KOPT-K1 (cell line): ENCODE data around the gene MAGOH.

Experiments
- H3K27ac ChIP-seq: fragments of 200-600 bp; sonication (generic); 2 replicates; pipeline ENCODE4 v1.5.1; 2016; ENCODE audit warnings: antibody characterized with exemption, mild to moderate bottlenecking, low read depth, low read length; ENCODE audit not compliant: poor library complexity, severe bottlenecking
- H3K36me3 ChIP-seq: fragments of 200-600 bp; sonication (generic); 2 replicates; pipeline ENCODE4 v1.5.1; 2017; ENCODE audit warnings: antibody characterized with exemption, mild to moderate bottlenecking, low read length, moderate library complexity; ENCODE audit not compliant: insufficient read depth
- H3K9me3 ChIP-seq: fragments of 200-600 bp; sonication (generic); 2 replicates; pipeline ENCODE4 v1.5.1; 2017; ENCODE audit warnings: antibody characterized with exemption, low read length, mild to moderate bottlenecking; ENCODE audit not compliant: insufficient read depth, poor library complexity, severe bottlenecking

Gene MAGOH

GRCh38 chr1:53275566-53275965 is 37.2 kb upstream of the MAGOH start:
- Histone ChIP-seq H3K36me3 (peaks cover 99% of the 10 kb centered on the region), H3K9me3 (no peaks in the 10 kb centered on the region)

GRCh38 chr1:53274541-53275185 is 36.3 kb upstream of the MAGOH start:
- Histone ChIP-seq H3K27ac (no peak overlapping the region), H3K36me3 (peaks cover 99% of the 10 kb centered on the region), H3K9me3 (no peaks in the 10 kb centered on the region)

More at GRCh38 chr1:53275566-53275965, 37.2 kb upstream of the MAGOH start:
- H3K27ac ChIP-seq: no peak overlapping the region

- H3K27ac ChIP-seq: no peak overlapping the region
- H3K9me3 ChIP-seq: no peaks in the 10 kb centered on the region
- H3K36me3 ChIP-seq: peaks cover 97% of the 10 kb centered on the region
These were observed 35.7 kb upstream of the MAGOH start for GRCh38 chr1:53274026-53274425.

GRCh38 chr1:53273526-53273925 is 35.2 kb upstream of the MAGOH start:
- no peaks in the 10 kb centered on the region for H3K9me3 ChIP-seq
- peaks cover 97% of the 10 kb centered on the region for H3K36me3 ChIP-seq
- H3K27ac ChIP-seq: no peak overlapping the region

GRCh38 chr1:53272349-53272748 is 34.0 kb upstream of the MAGOH start:
- peaks cover 97% of the 10 kb centered on the region for H3K36me3 ChIP-seq
- H3K27ac ChIP-seq: no peak overlapping the region
- H3K9me3 ChIP-seq: no peaks in the 10 kb centered on the region

GRCh38 chr1:53271446-53272090 is 33.2 kb upstream of the MAGOH start:
- Histone ChIP-seq H3K36me3 (peaks cover 98% of the 10 kb centered on the region), H3K27ac (no peak overlapping the region), H3K9me3 (no peaks in the 10 kb centered on the region)

GRCh38 chr1:53270873-53271272 is 32.6 kb upstream of the MAGOH start:
- H3K9me3 ChIP-seq: no peaks in the 10 kb centered on the region
- H3K27ac ChIP-seq: no peak overlapping the region
- H3K36me3 ChIP-seq: peaks cover 98% of the 10 kb centered on the region

GRCh38 chr1:53270107-53270506 is 31.8 kb upstream of the MAGOH start:
- Histone ChIP-seq H3K9me3 (no peaks in the 10 kb centered on the region), H3K36me3 (peaks cover 98% of the 10 kb centered on the region), H3K27ac (no peak overlapping the region)

GRCh38 chr1:53267761-53268160 is 29.4 kb upstream of the MAGOH start:
- Histone ChIP-seq H3K36me3 (peaks cover 98% of the 10 kb centered on the region), H3K27ac (no peak overlapping the region), H3K9me3 (no peaks in the 10 kb centered on the region)

GRCh38 chr1:53266038-53266437 is 27.7 kb upstream of the MAGOH start:
- Histone ChIP-seq H3K27ac (no peak overlapping the region), H3K9me3 (no peaks in the 10 kb centered on the region), H3K36me3 (peaks cover 98% of the 10 kb centered on the region)

- no peak overlapping the region for H3K27ac ChIP-seq
- peaks cover 98% of the 10 kb centered on the region for H3K36me3 ChIP-seq
- H3K9me3 ChIP-seq: no peaks in the 10 kb centered on the region
These were observed 27.3 kb upstream of the MAGOH start for GRCh38 chr1:53265581-53265980.

GRCh38 chr1:53264048-53264447 is 25.7 kb upstream of the MAGOH start:
- H3K36me3 ChIP-seq: peaks cover 100% of the 10 kb centered on the region
- H3K27ac ChIP-seq: no peak overlapping the region
- no peaks in the 10 kb centered on the region for H3K9me3 ChIP-seq

GRCh38 chr1:53262000-53262399 is 23.7 kb upstream of the MAGOH start:
- no peak overlapping the region for H3K27ac ChIP-seq
- H3K9me3 ChIP-seq: no peaks in the 10 kb centered on the region
- H3K36me3 ChIP-seq: peaks cover 100% of the 10 kb centered on the region

GRCh38 chr1:53260631-53261247 is 22.4 kb upstream of the MAGOH start:
- Histone ChIP-seq H3K27ac (no peak overlapping the region), H3K9me3 (no peaks in the 10 kb centered on the region), H3K36me3 (peaks cover 100% of the 10 kb centered on the region)

- Histone ChIP-seq H3K27ac (no peak overlapping the region), H3K9me3 (no peaks in the 10 kb centered on the region), H3K36me3 (peaks cover 100% of the 10 kb centered on the region)
These were observed 21.6 kb upstream of the MAGOH start for GRCh38 chr1:53259932-53260331.

- no peaks in the 10 kb centered on the region for H3K9me3 ChIP-seq
- H3K36me3 ChIP-seq: peaks cover 100% of the 10 kb centered on the region
- no peak overlapping the region for H3K27ac ChIP-seq
These were observed 19.9 kb upstream of the MAGOH start for GRCh38 chr1:53258216-53258615.
